Measurements from ENCODE around the gene PLEKHA8. TPM values are rescaled to one million over a fixed set of nuclear protein-coding genes. Genes with fewer than 3 reads are reported as not detected.

PLEKHA8 gene
- total and polyA plus RNA-seq, 2 of the 8 experiments (the other 6 are each of a cell fraction or from before 2014, with no cell fraction given), result 10.7 to 44.0 TPM

- TF ChIP-seq, protein P1, sequence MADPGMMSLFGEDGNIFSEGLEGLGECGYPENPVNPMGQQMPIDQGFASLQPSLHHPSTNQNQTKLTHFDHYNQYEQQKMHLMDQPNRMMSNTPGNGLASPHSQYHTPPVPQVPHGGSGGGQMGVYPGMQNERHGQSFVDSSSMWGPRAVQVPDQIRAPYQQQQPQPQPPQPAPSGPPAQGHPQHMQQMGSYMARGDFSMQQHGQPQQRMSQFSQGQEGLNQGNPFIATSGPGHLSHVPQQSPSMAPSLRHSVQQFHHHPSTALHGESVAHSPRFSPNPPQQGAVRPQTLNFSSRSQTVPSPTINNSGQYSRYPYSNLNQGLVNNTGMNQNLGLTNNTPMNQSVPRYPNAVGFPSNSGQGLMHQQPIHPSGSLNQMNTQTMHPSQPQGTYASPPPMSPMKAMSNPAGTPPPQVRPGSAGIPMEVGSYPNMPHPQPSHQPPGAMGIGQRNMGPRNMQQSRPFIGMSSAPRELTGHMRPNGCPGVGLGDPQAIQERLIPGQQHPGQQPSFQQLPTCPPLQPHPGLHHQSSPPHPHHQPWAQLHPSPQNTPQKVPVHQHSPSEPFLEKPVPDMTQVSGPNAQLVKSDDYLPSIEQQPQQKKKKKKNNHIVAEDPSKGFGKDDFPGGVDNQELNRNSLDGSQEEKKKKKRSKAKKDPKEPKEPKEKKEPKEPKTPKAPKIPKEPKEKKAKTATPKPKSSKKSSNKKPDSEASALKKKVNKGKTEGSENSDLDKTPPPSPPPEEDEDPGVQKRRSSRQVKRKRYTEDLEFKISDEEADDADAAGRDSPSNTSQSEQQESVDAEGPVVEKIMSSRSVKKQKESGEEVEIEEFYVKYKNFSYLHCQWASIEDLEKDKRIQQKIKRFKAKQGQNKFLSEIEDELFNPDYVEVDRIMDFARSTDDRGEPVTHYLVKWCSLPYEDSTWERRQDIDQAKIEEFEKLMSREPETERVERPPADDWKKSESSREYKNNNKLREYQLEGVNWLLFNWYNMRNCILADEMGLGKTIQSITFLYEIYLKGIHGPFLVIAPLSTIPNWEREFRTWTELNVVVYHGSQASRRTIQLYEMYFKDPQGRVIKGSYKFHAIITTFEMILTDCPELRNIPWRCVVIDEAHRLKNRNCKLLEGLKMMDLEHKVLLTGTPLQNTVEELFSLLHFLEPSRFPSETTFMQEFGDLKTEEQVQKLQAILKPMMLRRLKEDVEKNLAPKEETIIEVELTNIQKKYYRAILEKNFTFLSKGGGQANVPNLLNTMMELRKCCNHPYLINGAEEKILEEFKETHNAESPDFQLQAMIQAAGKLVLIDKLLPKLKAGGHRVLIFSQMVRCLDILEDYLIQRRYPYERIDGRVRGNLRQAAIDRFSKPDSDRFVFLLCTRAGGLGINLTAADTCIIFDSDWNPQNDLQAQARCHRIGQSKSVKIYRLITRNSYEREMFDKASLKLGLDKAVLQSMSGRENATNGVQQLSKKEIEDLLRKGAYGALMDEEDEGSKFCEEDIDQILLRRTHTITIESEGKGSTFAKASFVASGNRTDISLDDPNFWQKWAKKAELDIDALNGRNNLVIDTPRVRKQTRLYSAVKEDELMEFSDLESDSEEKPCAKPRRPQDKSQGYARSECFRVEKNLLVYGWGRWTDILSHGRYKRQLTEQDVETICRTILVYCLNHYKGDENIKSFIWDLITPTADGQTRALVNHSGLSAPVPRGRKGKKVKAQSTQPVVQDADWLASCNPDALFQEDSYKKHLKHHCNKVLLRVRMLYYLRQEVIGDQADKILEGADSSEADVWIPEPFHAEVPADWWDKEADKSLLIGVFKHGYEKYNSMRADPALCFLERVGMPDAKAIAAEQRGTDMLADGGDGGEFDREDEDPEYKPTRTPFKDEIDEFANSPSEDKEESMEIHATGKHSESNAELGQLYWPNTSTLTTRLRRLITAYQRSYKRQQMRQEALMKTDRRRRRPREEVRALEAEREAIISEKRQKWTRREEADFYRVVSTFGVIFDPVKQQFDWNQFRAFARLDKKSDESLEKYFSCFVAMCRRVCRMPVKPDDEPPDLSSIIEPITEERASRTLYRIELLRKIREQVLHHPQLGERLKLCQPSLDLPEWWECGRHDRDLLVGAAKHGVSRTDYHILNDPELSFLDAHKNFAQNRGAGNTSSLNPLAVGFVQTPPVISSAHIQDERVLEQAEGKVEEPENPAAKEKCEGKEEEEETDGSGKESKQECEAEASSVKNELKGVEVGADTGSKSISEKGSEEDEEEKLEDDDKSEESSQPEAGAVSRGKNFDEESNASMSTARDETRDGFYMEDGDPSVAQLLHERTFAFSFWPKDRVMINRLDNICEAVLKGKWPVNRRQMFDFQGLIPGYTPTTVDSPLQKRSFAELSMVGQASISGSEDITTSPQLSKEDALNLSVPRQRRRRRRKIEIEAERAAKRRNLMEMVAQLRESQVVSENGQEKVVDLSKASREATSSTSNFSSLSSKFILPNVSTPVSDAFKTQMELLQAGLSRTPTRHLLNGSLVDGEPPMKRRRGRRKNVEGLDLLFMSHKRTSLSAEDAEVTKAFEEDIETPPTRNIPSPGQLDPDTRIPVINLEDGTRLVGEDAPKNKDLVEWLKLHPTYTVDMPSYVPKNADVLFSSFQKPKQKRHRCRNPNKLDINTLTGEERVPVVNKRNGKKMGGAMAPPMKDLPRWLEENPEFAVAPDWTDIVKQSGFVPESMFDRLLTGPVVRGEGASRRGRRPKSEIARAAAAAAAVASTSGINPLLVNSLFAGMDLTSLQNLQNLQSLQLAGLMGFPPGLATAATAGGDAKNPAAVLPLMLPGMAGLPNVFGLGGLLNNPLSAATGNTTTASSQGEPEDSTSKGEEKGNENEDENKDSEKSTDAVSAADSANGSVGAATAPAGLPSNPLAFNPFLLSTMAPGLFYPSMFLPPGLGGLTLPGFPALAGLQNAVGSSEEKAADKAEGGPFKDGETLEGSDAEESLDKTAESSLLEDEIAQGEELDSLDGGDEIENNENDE (IDR thresholded peaks at IDR 0.05; ENCODE audit: insufficient replicate concordance, low read length), result no peak
- TF ChIP-seq KDM5A (IDR thresholded peaks at IDR 0.05; ENCODE audit: low read length), result no peak
- TF ChIP-seq POLR2A (IDR thresholded peaks at IDR 0.05; ENCODE audit: control extremely low read depth in 1 of 2, low read depth in 2 of 2, low read length in 2 of 2), result no peak
- no peak for TF ChIP-seq SP4 (IDR thresholded peaks at IDR 0.05; ENCODE audit: low read length)
- no peak for TF ChIP-seq EZH2 (IDR thresholded peaks at IDR 0.05; ENCODE audit: low read depth, low read length, severe bottlenecking)
- TF ChIP-seq, protein P2, sequence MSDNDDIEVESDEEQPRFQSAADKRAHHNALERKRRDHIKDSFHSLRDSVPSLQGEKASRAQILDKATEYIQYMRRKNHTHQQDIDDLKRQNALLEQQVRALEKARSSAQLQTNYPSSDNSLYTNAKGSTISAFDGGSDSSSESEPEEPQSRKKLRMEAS (IDR thresholded peaks at IDR 0.05), result no peak
- no peak for TF ChIP-seq ASH2L (IDR thresholded peaks at IDR 0.05; ENCODE audit: low read length)
Measured at GRCh38 chr7:30162622-30163124, 134.5 kb downstream of the PLEKHA8 start (continued).
